Adrenal gland (tissue), 5 donors: Measurements from ENCODE around the gene PTPRN2.

Experiments
- POLR2A ChIP-seq, 2 donors: fragments of 450-650 bp; IDR thresholded peaks; one replicate each; pipeline ENCODE4 v1.6.1; 2017; ENCODE audit warnings: antibody characterized with exemption in 2 of 2, mild to moderate bottlenecking in 2 of 2, moderate library complexity in 1 of 2
- TF ChIP-seq, protein P1 (sequence below), 6 experiments: fragments of 450-650 bp in 4 of 6; fragments of 200-600 bp in 2 of 6; sonication (generic) in 1 of 6; IDR thresholded peaks; 1 replicate in 5 of 6; 2 replicates in 1 of 6; pipeline versions ENCODE4 v1.5.1 to v1.8.0; 2016 to 2021; ENCODE audit warnings: antibody characterized with exemption in 6 of 6, mild to moderate bottlenecking in 2 of 6, moderate library complexity in 1 of 6
- donor health status: DM: no; HTN: no; CAD: no.

DNA sequence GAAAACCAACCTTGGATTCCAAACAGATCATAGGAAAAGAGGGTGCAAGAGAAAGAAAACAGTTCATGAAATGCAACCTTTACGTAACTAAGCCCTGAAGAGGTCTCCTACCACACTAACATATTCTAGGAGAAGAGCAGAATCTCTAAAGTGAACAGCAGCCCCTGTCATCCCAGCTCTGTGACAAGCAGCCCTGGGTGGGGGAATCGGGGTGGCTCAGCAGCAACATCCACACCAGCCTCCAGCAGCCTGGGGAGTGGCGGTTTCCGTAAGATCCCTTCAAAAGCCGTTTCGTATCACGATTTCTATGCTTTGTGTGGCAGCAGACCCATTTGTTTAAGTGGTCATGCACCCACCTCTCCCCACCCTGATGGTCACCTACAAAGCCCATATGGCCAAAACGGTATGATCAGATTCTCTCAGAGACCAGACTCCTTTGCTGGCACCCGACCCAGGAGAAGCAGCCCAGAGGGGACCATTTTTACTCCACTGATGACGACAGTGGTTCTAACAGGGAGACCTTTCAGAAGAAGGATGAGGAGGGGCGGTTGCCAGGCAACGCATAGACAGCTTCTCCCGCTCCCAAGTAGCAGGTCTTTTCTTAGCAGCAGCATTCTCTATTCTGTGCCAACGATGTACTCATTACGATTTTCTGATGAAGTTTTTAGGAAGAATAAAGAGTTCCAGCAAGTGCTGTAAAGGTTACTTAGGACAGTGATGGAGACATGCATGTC is 950.2 kb downstream of the PTPRN2 start:
- TF ChIP-seq, protein P1, sequence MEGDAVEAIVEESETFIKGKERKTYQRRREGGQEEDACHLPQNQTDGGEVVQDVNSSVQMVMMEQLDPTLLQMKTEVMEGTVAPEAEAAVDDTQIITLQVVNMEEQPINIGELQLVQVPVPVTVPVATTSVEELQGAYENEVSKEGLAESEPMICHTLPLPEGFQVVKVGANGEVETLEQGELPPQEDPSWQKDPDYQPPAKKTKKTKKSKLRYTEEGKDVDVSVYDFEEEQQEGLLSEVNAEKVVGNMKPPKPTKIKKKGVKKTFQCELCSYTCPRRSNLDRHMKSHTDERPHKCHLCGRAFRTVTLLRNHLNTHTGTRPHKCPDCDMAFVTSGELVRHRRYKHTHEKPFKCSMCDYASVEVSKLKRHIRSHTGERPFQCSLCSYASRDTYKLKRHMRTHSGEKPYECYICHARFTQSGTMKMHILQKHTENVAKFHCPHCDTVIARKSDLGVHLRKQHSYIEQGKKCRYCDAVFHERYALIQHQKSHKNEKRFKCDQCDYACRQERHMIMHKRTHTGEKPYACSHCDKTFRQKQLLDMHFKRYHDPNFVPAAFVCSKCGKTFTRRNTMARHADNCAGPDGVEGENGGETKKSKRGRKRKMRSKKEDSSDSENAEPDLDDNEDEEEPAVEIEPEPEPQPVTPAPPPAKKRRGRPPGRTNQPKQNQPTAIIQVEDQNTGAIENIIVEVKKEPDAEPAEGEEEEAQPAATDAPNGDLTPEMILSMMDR (IDR thresholded peaks at IDR 0.05) = no peak
- TF ChIP-seq POLR2A (IDR thresholded peaks at IDR 0.05) = no peak
